Body of pancreas (tissue), 4 donors: ENCODE results near the gene MOK. TPM values are rescaled to one million over a fixed set of nuclear protein-coding genes. Genes with fewer than 3 reads are reported as not detected.

Source experiments
- ATAC-seq: fragments of 150-250 bp; one replicate; pipeline ENCODE4 v1.9.1; 2016
- DNase-seq, 4 donors: peaks; one replicate each; pipeline ENCODE4 v3.0.0-alpha.2; 2019
- H3K27ac ChIP-seq, 4 donors: fragments of 200-600 bp; sonication (generic); 1 replicate in 3 of 4; 2 replicates in 1 of 4; pipeline versions ENCODE4 v1.5.1 to v1.6.1; 2016 to 2019; ENCODE audit warnings: mild to moderate bottlenecking in 1 of 4, mixed read lengths in 1 of 4, moderate library complexity in 1 of 4
- H3K27me3 ChIP-seq, 2 donors: fragments of 200-600 bp; sonication (generic); one replicate each; pipeline ENCODE4 v1.6.0; 2016; ENCODE audit warnings: mild to moderate bottlenecking in 1 of 2
- H3K36me3 ChIP-seq, 2 donors: fragments of 200-600 bp; sonication (generic); replicated peaks in 1 of 2; 2 replicates each; pipeline ENCODE4 v1.5.1; 2016; ENCODE audit warnings: low read depth in 2 of 2; ENCODE audit not compliant: insufficient read depth in 1 of 2
- H3K4me1 ChIP-seq: fragments of 200-600 bp; sonication (generic); one replicate; pipeline ENCODE4 v1.6.0; 2016
- H3K4me3 ChIP-seq, 2 donors: fragments of 200-600 bp; sonication (generic); 1 replicate in 1 of 2; 2 replicates in 1 of 2; pipeline ENCODE4 v1.5.1; 2016 to 2019
- H3K9me3 ChIP-seq, 3 donors: fragments of 200-600 bp; sonication (generic); 1 replicate in 2 of 3; 2 replicates in 1 of 3; pipeline ENCODE4 v1.5.1; 2016
- CTCF ChIP-seq, 7 experiments: fragments of 450-650 bp in 4 of 7; fragments of 200-600 bp in 3 of 7; sonication (generic) in 3 of 7; IDR thresholded peaks; one replicate each; pipeline ENCODE4 v1.5.1; 2016 to 2019; ENCODE audit warnings: antibody characterized with exemption in 7 of 7
- POLR2A ChIP-seq, 3 donors: fragments of 450-650 bp; IDR thresholded peaks; one replicate each; pipeline ENCODE4 v1.6.1; 2016; ENCODE audit warnings: antibody characterized with exemption in 3 of 3, mild to moderate bottlenecking in 2 of 3
- WGBS, 2 donors: methylation state at CpG; one replicate each; pipeline ENCODE4 v1.1.5; 2017; 5-methylcytosine and 5-hydroxymethylcytosine counted together
- intact Hi-C: fragments of 100-400 bp; cut with DNase I; formaldehyde crosslinking; loops from one replicate; pipeline ENCODE4 v1.15.1; 2023
- total RNA-seq, 2 donors: library from RNA; depleted of rRNA; stranded (reverse); fragments of >200 nt; gene quantifications; one replicate each; pipeline ENCODE4 v1.1.0, GENCODE V29; 2016

The MOK gene
- total RNA-seq, 2 donors from 2014 or later: 14.3 to 18.5 TPM

- no peak overlapping the region for H3K4me3 ChIP-seq
- no peaks in the 10 kb centered on the region for H3K9me3 ChIP-seq
- peaks cover 15% of the 10 kb centered on the region for H3K4me1 ChIP-seq
- intact Hi-C loops: no loop called here
- ATAC-seq (no peak), DNase-seq (no peak)
- no peaks in the 10 kb centered on the region for H3K27me3 ChIP-seq
- TF ChIP-seq POLR2A (IDR thresholded peaks at IDR 0.05): no peak
- H3K27ac ChIP-seq: no peak overlapping the region
- 78 to 82% methylated on average over 6 of the region's 6 CpGs for WGBS, 2 donors
- H3K36me3 ChIP-seq: peaks cover 0 to 2% of the 10 kb centered on the region in 2 donors
These were observed 108.7 kb downstream of the MOK start for GRCh38 chr14:102196039-102196901.

- Histone ChIP-seq H3K9me3 (no peaks in the 10 kb centered on the region), H3K4me1 (peaks cover 24% of the 10 kb centered on the region), H3K36me3 (no peaks in the 10 kb centered on the region), H3K4me3 (no peak overlapping the region), H3K27me3 (no peaks in the 10 kb centered on the region), H3K27ac (no peak overlapping the region)
- intact Hi-C loops: no loop called here
- ATAC-seq: no peak
- 82 to 89% methylated on average over 1 of the region's 1 CpG for WGBS, 2 donors
- no peak for DNase-seq
- TF ChIP-seq POLR2A (IDR thresholded peaks at IDR 0.05): no peak
- no peak for TF ChIP-seq CTCF (IDR thresholded peaks at IDR 0.05)
These were observed 109.5 kb downstream of the MOK start for GRCh38 chr14:102195446-102195845.

GRCh38 chr14:102194856-102195255, 110.1 kb downstream of the MOK start:
- 81 to 85% methylated on average over 4 of the region's 4 CpGs for WGBS, 2 donors
- no peak for TF ChIP-seq CTCF (IDR thresholded peaks at IDR 0.05)
- no peak for TF ChIP-seq POLR2A (IDR thresholded peaks at IDR 0.05)
- H3K4me1 ChIP-seq: peaks cover 30% of the 10 kb centered on the region
- H3K4me3 ChIP-seq: no peak overlapping the region
- H3K27me3 ChIP-seq: no peaks in the 10 kb centered on the region
- intact Hi-C loops: no loop called here
- ATAC-seq (no peak), DNase-seq (no peak)
- no peaks in the 10 kb centered on the region for H3K9me3 ChIP-seq
- H3K36me3 ChIP-seq: no peaks in the 10 kb centered on the region
- H3K27ac ChIP-seq: no peak overlapping the region

GRCh38 chr14:102192840-102193502, 112.0 kb downstream of the MOK start:
- intact Hi-C loops: no loop called here
- WGBS, 2 donors: 88% methylated on average over 13 of the region's 13 CpGs
- TF ChIP-seq POLR2A (IDR thresholded peaks at IDR 0.05) (no peak), CTCF (IDR thresholded peaks at IDR 0.05) (no peak)
- H3K9me3 ChIP-seq: no peaks in the 10 kb centered on the region
- ATAC-seq (no peak), DNase-seq (no peak)
- H3K27me3 ChIP-seq: no peaks in the 10 kb centered on the region
- H3K36me3 ChIP-seq: no peaks in the 10 kb centered on the region
- H3K27ac ChIP-seq: no peak overlapping the region
- H3K4me1 ChIP-seq: peaks cover 37% of the 10 kb centered on the region
- H3K4me3 ChIP-seq: no peak overlapping the region

- peak overlapping the region in 1 of 4 donors; percentile 44 for H3K27ac ChIP-seq
- no peaks in the 10 kb centered on the region for H3K36me3 ChIP-seq
- ATAC-seq (no peak), DNase-seq (no peak)
- TF ChIP-seq POLR2A (IDR thresholded peaks at IDR 0.05): no peak
- no peak for TF ChIP-seq CTCF (IDR thresholded peaks at IDR 0.05)
- H3K27me3 ChIP-seq: no peaks in the 10 kb centered on the region
- H3K9me3 ChIP-seq: no peaks in the 10 kb centered on the region
- 94 to 95% methylated on average over 5 of the region's 5 CpGs for WGBS, 2 donors
- H3K4me1 ChIP-seq: peaks cover 53% of the 10 kb centered on the region
- intact Hi-C loops: no loop called here
- no peak overlapping the region for H3K4me3 ChIP-seq
These were observed 115.1 kb downstream of the MOK start for GRCh38 chr14:102189874-102190273.
